ENCODE measurements around the gene SYT9. TPM values are rescaled to one million over a fixed set of nuclear protein-coding genes. Genes with fewer than 3 reads are reported as not detected.

SYT9 gene
- total RNA-seq, 2 donors from 2014 or later, result 0.81 to 2.2 TPM

- Mint-ChIP-seq H3K36me3 (ENCODE audit: low read depth) (no peaks in the 10 kb centered on the region), H3K4me1 (peaks cover 46% of the 10 kb centered on the region), H3K27ac (no peak overlapping the region), H3K9me3 (no peaks in the 10 kb centered on the region), H3K4me3 (no peak overlapping the region), H3K27me3 (ENCODE audit: insufficient read depth) (peaks cover 18% of the 10 kb centered on the region)
- Histone ChIP-seq H3K36me3 (ENCODE audit: control insufficient read depth, insufficient read depth, low read length) (no peaks in the 10 kb centered on the region), H3K27me3 (ENCODE audit: control insufficient read depth, insufficient read depth, low read length, poor library complexity, severe bottlenecking) (peaks cover 10% of the 10 kb centered on the region), H3K9ac (ENCODE audit: extremely low read depth, low read length, poor library complexity, severe bottlenecking) (no peak overlapping the region), H3K27ac (ENCODE audit: low read depth, low read length) (no peak overlapping the region), H3K4me3 (ENCODE audit: low read length) (no peak overlapping the region), H3K4me1 (ENCODE audit: control insufficient read depth, insufficient read depth, low read length) (peaks cover 26% of the 10 kb centered on the region), H3K9me3 (ENCODE audit: control insufficient read depth, low read length) (no peaks in the 10 kb centered on the region)
- no peak for TF ChIP-seq CTCF (conservative IDR thresholded peaks at IDR 0.05)
- WGBS, 2 experiments (ENCODE audit: insufficient coverage in 1 of 2, insufficient read length in 1 of 2), result 80 to 95% methylated on average over 1 of the region's 1 CpG
- no peak for DNase-seq
Observed at GRCh38 chr11:7451952-7452494, 200.3 kb downstream of the SYT9 start.

GRCh38 chr11:7454854-7455253 is 203.2 kb downstream of the SYT9 start:
- H3K27ac ChIP-seq (ENCODE audit: low read depth, low read length), result no peak overlapping the region
- Mint-ChIP-seq H3K27me3 (ENCODE audit: insufficient read depth) (peaks cover 14% of the 10 kb centered on the region), H3K9me3 (no peaks in the 10 kb centered on the region), H3K27ac (no peak overlapping the region), H3K36me3 (ENCODE audit: low read depth) (no peaks in the 10 kb centered on the region), H3K4me3 (no peak overlapping the region), H3K4me1 (peaks cover 21% of the 10 kb centered on the region)
- no peaks in the 10 kb centered on the region for H3K36me3 ChIP-seq (ENCODE audit: control insufficient read depth, insufficient read depth, low read length)
- no peak overlapping the region for H3K9ac ChIP-seq (ENCODE audit: extremely low read depth, low read length, poor library complexity, severe bottlenecking)
- peaks cover 9% of the 10 kb centered on the region for H3K27me3 ChIP-seq (ENCODE audit: control insufficient read depth, insufficient read depth, low read length, poor library complexity, severe bottlenecking)
- no peak for TF ChIP-seq CTCF (conservative IDR thresholded peaks at IDR 0.05)
- peaks cover 10% of the 10 kb centered on the region for H3K4me1 ChIP-seq (ENCODE audit: control insufficient read depth, insufficient read depth, low read length)
- no peak for DNase-seq
- no peaks in the 10 kb centered on the region for H3K9me3 ChIP-seq (ENCODE audit: control insufficient read depth, low read length)
- no peak overlapping the region for H3K4me3 ChIP-seq (ENCODE audit: low read length)
- 92% methylated on average over 2 of the region's 2 CpGs; no CpG with 5 or more reads in 1 of the 2 experiments for WGBS, 2 experiments (ENCODE audit: insufficient coverage in 1 of 2, insufficient read length in 1 of 2)

GRCh38 chr11:7457211-7457610 is 205.5 kb downstream of the SYT9 start:
- Histone ChIP-seq H3K4me1 (ENCODE audit: control insufficient read depth, insufficient read depth, low read length) (peaks cover 2% of the 10 kb centered on the region), H3K27me3 (ENCODE audit: control insufficient read depth, insufficient read depth, low read length, poor library complexity, severe bottlenecking) (no peaks in the 10 kb centered on the region), H3K9me3 (ENCODE audit: control insufficient read depth, low read length) (no peaks in the 10 kb centered on the region), H3K36me3 (ENCODE audit: control insufficient read depth, insufficient read depth, low read length) (no peaks in the 10 kb centered on the region), H3K4me3 (ENCODE audit: low read length) (no peak overlapping the region), H3K9ac (ENCODE audit: extremely low read depth, low read length, poor library complexity, severe bottlenecking) (no peak overlapping the region), H3K27ac (ENCODE audit: low read depth, low read length) (no peak overlapping the region)
- no peak for TF ChIP-seq CTCF (conservative IDR thresholded peaks at IDR 0.05)
- Mint-ChIP-seq H3K27me3 (ENCODE audit: insufficient read depth) (no peaks in the 10 kb centered on the region), H3K9me3 (no peaks in the 10 kb centered on the region), H3K36me3 (ENCODE audit: low read depth) (no peaks in the 10 kb centered on the region), H3K4me1 (peaks cover 9% of the 10 kb centered on the region), H3K27ac (no peak overlapping the region), H3K4me3 (no peak overlapping the region)
- no peak for DNase-seq
- 75 to 92% methylated on average over 1 of the region's 1 CpG for WGBS, 2 experiments (ENCODE audit: insufficient coverage in 1 of 2, insufficient read length in 1 of 2)
